ENCODE measurements around the gene TRIM65.

The TRIM65 gene

GRCh38 chr17:75876938-75877751 lies 19.6 kb downstream of the TRIM65 start:
- no peak for TF ChIP-seq CTCF (IDR thresholded peaks at IDR 0.05)
- no peak for TF ChIP-seq ZFX (IDR thresholded peaks at IDR 0.05; ENCODE audit: borderline replicate concordance)

GRCh38 chr17:75876190-75876937 lies 20.4 kb downstream of the TRIM65 start:
- H3K27ac ChIP-seq: peak overlapping the region; percentile 96
- TF ChIP-seq ZFX (IDR thresholded peaks at IDR 0.05; ENCODE audit: borderline replicate concordance) (no peak), CTCF (IDR thresholded peaks at IDR 0.05) (peak; percentile 23)

More at GRCh38 chr17:75876938-75877751, 19.6 kb downstream of the TRIM65 start:
- peak overlapping the region; percentile 96 for H3K27ac ChIP-seq

GRCh38 chr17:75875940-75876189 lies 20.9 kb downstream of the TRIM65 start:
- TF ChIP-seq CTCF (IDR thresholded peaks at IDR 0.05): no peak
- no peak for TF ChIP-seq ZFX (IDR thresholded peaks at IDR 0.05; ENCODE audit: borderline replicate concordance)
- H3K27ac ChIP-seq: peak overlapping the region; percentile 96

GRCh38 chr17:75875182-75875939 lies 21.4 kb downstream of the TRIM65 start:
- peak overlapping the region; percentile 96 for H3K27ac ChIP-seq
- no peak for TF ChIP-seq CTCF (IDR thresholded peaks at IDR 0.05)
- no peak for TF ChIP-seq ZFX (IDR thresholded peaks at IDR 0.05; ENCODE audit: borderline replicate concordance)

- TF ChIP-seq ZFX (IDR thresholded peaks at IDR 0.05; ENCODE audit: borderline replicate concordance) (no peak), CTCF (IDR thresholded peaks at IDR 0.05) (no peak)
- H3K27ac ChIP-seq: peak overlapping the region; percentile 96
Observed at GRCh38 chr17:75874323-75875181, 22.2 kb downstream of the TRIM65 start.

GRCh38 chr17:75873587-75874322 lies 23.0 kb downstream of the TRIM65 start:
- TF ChIP-seq ZFX (IDR thresholded peaks at IDR 0.05; ENCODE audit: borderline replicate concordance) (no peak), CTCF (IDR thresholded peaks at IDR 0.05) (no peak)
- H3K27ac ChIP-seq: peak overlapping the region; percentile 96

All from 22Rv1 (cell line).